ENCODE measurements around the gene DNAH3.
"Not testable (repeated sequence)": the region's sequence is repeated elsewhere in the genome, so short reads cannot be mapped to it uniquely, and the experiment has no call there.

The DNAH3 gene

GRCh38 chr16:20997147-20997546, 153.5 kb downstream of the DNAH3 start:
- Mint-ChIP-seq H3K36me3 (no peaks in the 10 kb centered on the region), H3K4me3 (no peak overlapping the region), H3K9me3 (no peaks in the 10 kb centered on the region), H3K27ac (no peak overlapping the region), H3K4me1 (no peaks in the 10 kb centered on the region), H3K27me3 (peaks cover 3 to 20% of the 10 kb centered on the region in 2 donors)
- DNase-seq, result no peak
- no peak for ATAC-seq (replicated peaks)

DNA sequence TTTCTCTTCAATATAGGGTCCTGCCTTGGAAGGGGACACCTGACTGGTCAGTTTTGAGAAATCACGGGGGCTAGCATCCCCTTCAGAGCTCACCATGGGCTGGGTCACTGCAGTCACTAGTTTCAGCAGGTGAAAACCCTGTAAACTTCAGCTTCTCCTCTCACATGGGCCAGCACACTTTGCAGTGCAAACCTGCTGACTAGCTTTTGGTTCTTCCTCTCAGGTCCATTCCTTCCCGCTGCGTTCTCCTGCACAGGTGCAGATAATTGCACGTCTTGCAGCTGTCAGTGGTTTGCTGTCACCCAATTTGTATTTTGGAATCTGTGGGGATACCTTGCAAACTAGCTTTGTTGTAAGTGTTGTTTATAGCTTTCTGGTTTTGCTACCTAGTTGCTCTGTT, 154.9 kb downstream of the DNAH3 start:
- no peaks in the 10 kb centered on the region for H3K36me3 Mint-ChIP-seq
- H3K4me3 Mint-ChIP-seq, result no peak overlapping the region
- H3K4me1 Mint-ChIP-seq, result no peaks in the 10 kb centered on the region
- ATAC-seq (replicated peaks) (no peak), DNase-seq (no peak)
- no peak overlapping the region for H3K27ac Mint-ChIP-seq
- H3K27me3 Mint-ChIP-seq, result peaks cover 3 to 23% of the 10 kb centered on the region in 2 donors
- H3K9me3 Mint-ChIP-seq, result no peaks in the 10 kb centered on the region

DNA sequence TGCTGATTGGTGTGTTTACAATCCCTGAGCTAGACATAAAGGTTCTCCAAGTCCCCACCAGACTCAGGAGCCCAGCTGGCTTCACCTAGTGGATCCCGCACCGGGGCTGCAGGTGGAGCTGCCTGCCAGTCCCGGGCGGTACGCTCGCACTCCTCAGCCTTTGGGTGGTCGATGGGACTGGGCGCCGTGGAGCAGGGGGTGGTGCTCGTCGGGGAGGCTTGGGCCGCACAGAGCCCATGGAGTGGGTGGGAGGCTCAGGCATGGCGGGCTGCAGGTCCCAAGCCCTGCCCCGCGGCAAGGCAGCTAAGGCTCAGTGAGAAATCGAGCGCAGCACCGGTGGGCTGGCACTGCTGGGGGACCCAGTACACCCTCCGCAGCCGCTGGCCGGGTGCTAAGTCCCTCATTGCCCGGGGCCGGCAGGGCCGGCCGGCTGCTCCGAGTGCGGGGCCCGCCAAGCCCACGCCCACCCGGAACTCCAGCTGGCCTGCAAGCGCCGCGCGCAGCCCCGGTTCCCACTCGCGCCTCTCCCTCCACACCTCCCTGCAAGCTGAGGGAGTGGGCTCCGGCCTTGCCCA, 161.1 kb downstream of the DNAH3 start:
- H3K9me3 Mint-ChIP-seq; H3K4me3 Mint-ChIP-seq; DNase-seq; H3K27me3 Mint-ChIP-seq; ATAC-seq (replicated peaks); H3K4me1 Mint-ChIP-seq; H3K27ac Mint-ChIP-seq; H3K36me3 Mint-ChIP-seq: not testable (repeated sequence)

DNA sequence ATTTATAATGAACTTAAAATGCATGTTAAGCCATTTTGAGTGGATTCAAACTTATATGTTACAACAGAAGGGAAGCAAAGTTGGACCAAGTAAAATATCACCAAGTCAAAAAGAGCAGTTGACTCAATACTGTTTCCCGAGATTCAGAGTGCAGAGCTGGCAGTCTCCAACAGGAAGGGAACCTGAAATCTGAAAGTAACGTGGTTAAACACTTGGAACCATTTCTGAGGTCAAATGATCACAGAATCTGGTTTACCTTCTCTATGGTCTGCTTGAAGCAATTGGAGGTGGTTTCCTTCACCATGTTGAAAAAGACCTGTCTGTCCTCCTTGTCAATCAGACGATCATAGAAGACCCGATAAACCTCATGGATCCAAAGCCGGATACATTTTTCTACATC, 163.6 kb downstream of the DNAH3 start:
- no peaks in the 10 kb centered on the region for H3K36me3 Mint-ChIP-seq
- H3K4me1 Mint-ChIP-seq, result peaks cover 2 to 4% of the 10 kb centered on the region in 2 donors
- peaks cover 4 to 8% of the 10 kb centered on the region in 2 donors for H3K27me3 Mint-ChIP-seq
- ATAC-seq (replicated peaks) (no peak), DNase-seq (no peak)
- H3K27ac Mint-ChIP-seq, result no peak overlapping the region
- no peak overlapping the region for H3K4me3 Mint-ChIP-seq
- no peaks in the 10 kb centered on the region for H3K9me3 Mint-ChIP-seq

DNA sequence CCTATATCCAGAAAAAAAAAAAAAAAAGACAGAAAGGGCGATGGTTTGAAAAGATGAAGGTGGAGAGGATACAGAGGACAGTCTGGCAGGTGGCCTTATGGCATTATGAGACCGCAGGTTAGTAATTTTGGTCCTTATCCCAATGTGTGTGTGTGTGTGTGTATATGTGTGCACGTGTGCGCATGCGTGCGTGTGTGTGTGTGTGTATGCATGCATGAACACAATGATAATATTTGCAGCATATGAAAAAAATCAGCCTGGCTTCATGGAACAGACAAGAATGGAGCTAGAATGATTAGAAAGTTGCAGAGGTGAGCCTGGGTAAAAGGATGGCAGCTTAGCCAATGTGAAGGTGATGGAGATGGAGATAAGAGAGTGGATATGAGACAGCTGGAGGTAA, 166.6 kb downstream of the DNAH3 start:
- DNase-seq (no peak), ATAC-seq (replicated peaks) (no peak)
- H3K27me3 Mint-ChIP-seq, result peaks cover 0 to 4% of the 10 kb centered on the region in 2 donors
- H3K27ac Mint-ChIP-seq, result no peak overlapping the region
- H3K9me3 Mint-ChIP-seq, result no peaks in the 10 kb centered on the region
- H3K4me1 Mint-ChIP-seq, result peaks cover 2 to 4% of the 10 kb centered on the region in 2 donors
- no peaks in the 10 kb centered on the region for H3K36me3 Mint-ChIP-seq
- no peak overlapping the region for H3K4me3 Mint-ChIP-seq

- peaks cover 7 to 13% of the 10 kb centered on the region in 2 donors for H3K27me3 Mint-ChIP-seq
- H3K27ac Mint-ChIP-seq, result no peak overlapping the region
- DNase-seq, result no peak
- H3K4me1 Mint-ChIP-seq, result no peaks in the 10 kb centered on the region
- H3K9me3 Mint-ChIP-seq, result no peaks in the 10 kb centered on the region
- no peaks in the 10 kb centered on the region for H3K36me3 Mint-ChIP-seq
- H3K4me3 Mint-ChIP-seq, result no peak overlapping the region
- ATAC-seq (replicated peaks), result no peak
Measured at GRCh38 chr16:20976576-20976975, 174.1 kb downstream of the DNAH3 start.

GRCh38 chr16:20973201-20973600, 177.4 kb downstream of the DNAH3 start:
- not testable (repeated sequence) for H3K27ac Mint-ChIP-seq; ATAC-seq (replicated peaks); H3K4me1 Mint-ChIP-seq; H3K9me3 Mint-ChIP-seq; DNase-seq; H3K4me3 Mint-ChIP-seq; H3K36me3 Mint-ChIP-seq
- H3K27me3 Mint-ChIP-seq, result peaks cover 11 to 25% of the 10 kb centered on the region in 2 donors

DNA sequence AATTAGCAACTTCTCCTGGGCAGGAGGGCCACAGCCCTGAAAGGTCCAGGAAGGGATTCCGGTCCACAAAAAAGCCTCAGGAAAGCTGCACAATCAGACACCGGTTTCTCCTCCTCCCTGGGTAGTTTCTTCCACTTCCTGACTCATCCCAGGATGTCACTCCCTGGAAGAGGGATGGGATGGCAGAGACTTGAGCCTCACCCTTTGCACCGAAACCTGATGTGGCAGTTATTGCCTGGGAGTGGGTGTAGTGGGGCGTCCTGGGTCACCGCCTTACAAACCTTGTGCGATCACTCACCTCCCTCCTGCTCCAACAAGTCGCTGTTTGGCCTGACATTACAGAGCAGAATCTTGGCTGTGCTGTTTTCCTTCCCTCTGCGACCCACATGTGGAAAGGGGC, 179.2 kb downstream of the DNAH3 start:
- ATAC-seq (replicated peaks) (no peak), DNase-seq (no peak)
- Mint-ChIP-seq H3K9me3 (no peaks in the 10 kb centered on the region), H3K27me3 (peaks cover 11 to 21% of the 10 kb centered on the region in 2 donors), H3K4me3 (no peak overlapping the region), H3K4me1 (no peaks in the 10 kb centered on the region), H3K36me3 (peaks cover 0 to 2% of the 10 kb centered on the region in 2 donors), H3K27ac (no peak overlapping the region)

GRCh38 chr16:20969386-20969785, 181.3 kb downstream of the DNAH3 start:
- ATAC-seq (replicated peaks), result no peak
- Mint-ChIP-seq H3K36me3 (peaks cover 0 to 2% of the 10 kb centered on the region in 2 donors), H3K9me3 (no peaks in the 10 kb centered on the region), H3K4me3 (no peak overlapping the region), H3K27ac (no peak overlapping the region), H3K27me3 (peaks cover 4 to 12% of the 10 kb centered on the region in 2 donors), H3K4me1 (no peaks in the 10 kb centered on the region)
- DNase-seq, result no peak

DNA sequence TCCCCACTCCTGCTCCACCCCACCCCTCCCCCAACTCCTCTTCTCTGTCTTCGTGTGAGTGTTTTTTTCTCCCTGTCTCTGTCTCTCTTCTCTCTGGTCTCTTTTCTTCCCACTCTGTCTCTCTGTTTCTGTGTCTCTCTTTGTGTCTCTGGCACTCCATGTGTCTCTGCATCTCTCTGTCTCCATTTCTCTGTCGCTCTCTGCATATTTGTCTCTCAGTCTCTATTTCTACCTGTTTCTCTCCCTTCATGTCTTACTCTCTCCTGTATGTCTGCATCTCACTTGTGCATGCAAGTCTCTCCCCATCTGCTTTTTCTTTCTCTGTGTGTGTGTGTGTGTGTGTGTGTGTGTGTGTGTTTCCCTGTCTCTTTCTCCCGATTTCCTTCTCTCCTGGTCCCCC, 181.9 kb downstream of the DNAH3 start:
- no peak for ATAC-seq (replicated peaks)
- Mint-ChIP-seq H3K36me3 (peaks cover 0 to 2% of the 10 kb centered on the region in 2 donors), H3K27ac (no peak overlapping the region), H3K4me1 (no peaks in the 10 kb centered on the region), H3K27me3 (peaks cover 4 to 13% of the 10 kb centered on the region in 2 donors), H3K4me3 (no peak overlapping the region), H3K9me3 (no peaks in the 10 kb centered on the region)
- no peak for DNase-seq

DNA sequence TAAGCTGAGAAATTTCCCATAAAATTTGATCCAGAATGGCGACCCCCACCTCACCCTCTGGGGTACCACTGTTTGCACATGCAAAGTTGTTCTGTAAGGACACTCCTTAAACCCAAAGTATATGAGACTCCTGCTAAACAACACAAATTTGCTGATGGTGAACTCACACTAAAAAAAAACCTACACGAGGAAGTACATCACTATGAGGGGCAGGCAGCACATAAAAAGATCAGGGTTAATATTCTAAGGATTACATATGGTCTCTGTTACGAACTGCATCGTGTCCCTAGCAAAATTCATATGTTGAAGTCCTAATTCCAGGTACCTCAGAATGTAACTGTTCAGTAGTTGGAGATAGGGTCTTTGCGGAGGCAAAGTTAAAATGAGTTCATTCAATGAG, 189.7 kb downstream of the DNAH3 start:
- peaks cover 0 to 8% of the 10 kb centered on the region in 2 donors for H3K27me3 Mint-ChIP-seq
- H3K27ac Mint-ChIP-seq, result no peak overlapping the region
- no peaks in the 10 kb centered on the region for H3K36me3 Mint-ChIP-seq
- DNase-seq, result no peak
- H3K9me3 Mint-ChIP-seq, result no peaks in the 10 kb centered on the region
- ATAC-seq (replicated peaks), result no peak
- no peak overlapping the region for H3K4me3 Mint-ChIP-seq
- H3K4me1 Mint-ChIP-seq, result no peaks in the 10 kb centered on the region

GRCh38 chr16:20957153-20957552, 193.5 kb downstream of the DNAH3 start:
- DNase-seq, result no peak
- ATAC-seq (replicated peaks), result no peak
- H3K27ac Mint-ChIP-seq, result no peak overlapping the region
- H3K4me3 Mint-ChIP-seq, result no peak overlapping the region
- H3K4me1 Mint-ChIP-seq, result peaks cover 0 to 3% of the 10 kb centered on the region in 2 donors
- no peaks in the 10 kb centered on the region for H3K9me3 Mint-ChIP-seq
- H3K27me3 Mint-ChIP-seq, result no peaks in the 10 kb centered on the region
- no peaks in the 10 kb centered on the region for H3K36me3 Mint-ChIP-seq

DNA sequence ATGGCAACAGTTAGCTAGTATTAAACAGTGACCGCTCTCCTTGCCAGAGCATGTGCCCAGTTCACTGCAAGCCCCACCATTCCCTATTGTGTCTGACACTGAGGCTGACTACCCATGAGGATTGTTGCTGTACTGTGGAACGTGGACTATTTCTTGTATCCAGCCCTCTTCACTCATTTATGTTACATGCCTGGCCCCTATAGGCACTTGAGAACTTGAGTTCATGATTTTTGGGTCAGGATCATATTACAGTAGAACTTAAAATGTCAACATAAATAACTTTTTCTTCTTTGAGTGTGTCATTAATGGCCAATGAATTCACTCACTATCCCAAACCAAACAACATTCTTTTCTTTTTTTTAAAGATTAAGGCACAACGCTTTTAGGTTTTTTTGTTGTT, 194.3 kb downstream of the DNAH3 start:
- Mint-ChIP-seq H3K4me1 (peaks cover 0 to 3% of the 10 kb centered on the region in 2 donors), H3K4me3 (no peak overlapping the region), H3K27me3 (peaks cover 0 to 1% of the 10 kb centered on the region in 2 donors), H3K36me3 (no peaks in the 10 kb centered on the region), H3K9me3 (no peaks in the 10 kb centered on the region), H3K27ac (no peak overlapping the region)
- no peak for ATAC-seq (replicated peaks)
- no peak for DNase-seq

- no peak overlapping the region for H3K4me3 Mint-ChIP-seq
- H3K4me1 Mint-ChIP-seq, result peaks cover 0 to 3% of the 10 kb centered on the region in 2 donors
- no peaks in the 10 kb centered on the region for H3K36me3 Mint-ChIP-seq
- peaks cover 0 to 10% of the 10 kb centered on the region in 2 donors for H3K27me3 Mint-ChIP-seq
- no peaks in the 10 kb centered on the region for H3K9me3 Mint-ChIP-seq
- no peak for ATAC-seq (replicated peaks)
- H3K27ac Mint-ChIP-seq, result no peak overlapping the region
- no peak for DNase-seq
Measured at GRCh38 chr16:20954574-20954973, 196.1 kb downstream of the DNAH3 start.

- Mint-ChIP-seq H3K27me3 (peaks cover 0 to 10% of the 10 kb centered on the region in 2 donors), H3K36me3 (no peaks in the 10 kb centered on the region), H3K4me3 (no peak overlapping the region), H3K9me3 (no peaks in the 10 kb centered on the region), H3K4me1 (peaks cover 0 to 3% of the 10 kb centered on the region in 2 donors), H3K27ac (no peak overlapping the region)
- DNase-seq (no peak), ATAC-seq (replicated peaks) (no peak)
Measured at GRCh38 chr16:20952139-20952920, 198.3 kb downstream of the DNAH3 start.

All from stimulated activated naive B cell treated with anti-CD40 and anti-IgM and Interleukin-4, amounts not matched to agents 10 μg/mL and 1 μg/mL and 100 μg/mL, for 72 hours (primary cell).